HepG2 (cell line): ENCODE measurements around the gene ZDHHC14. TPM values are rescaled to one million over a fixed set of nuclear protein-coding genes. Genes with fewer than 3 reads are reported as not detected.
A peak's percentile ranks its signal among the peaks of the same experiment; 100 is the strongest.

Experiments
- ADNP ChIP-seq: sonication (generic); formaldehyde crosslinking; IDR thresholded peaks from 2 replicates; pipeline ENCODE4 v1.4.0; 2020; ENCODE audit warnings: missing genetic modification reagents
- ATRX ChIP-seq: sonication (generic); formaldehyde crosslinking; IDR thresholded peaks from 2 replicates; pipeline ENCODE4 v1.4.0; 2020; ENCODE audit warnings: missing genetic modification reagents, borderline replicate concordance
- CREM ChIP-seq, 2 experiments: sonication (generic) in 1 of 2; formaldehyde crosslinking in 1 of 2; IDR thresholded peaks; 2 replicates each; pipeline versions ENCODE4 v1.4.0 to v1.6.1; 2016 to 2020; ENCODE audit warnings: antibody characterized with exemption in 1 of 2, mild to moderate bottlenecking in 1 of 2, missing genetic modification reagents in 1 of 2
- GMEB1 ChIP-seq: sonication (generic); formaldehyde crosslinking; IDR thresholded peaks from 2 replicates; pipeline ENCODE4 v1.5.1; 2020; ENCODE audit warnings: missing genetic modification reagents, mild to moderate bottlenecking, borderline replicate concordance
- ISL2 ChIP-seq: sonication (generic); formaldehyde crosslinking; IDR thresholded peaks from 2 replicates; pipeline ENCODE4 v1.5.0; 2020; ENCODE audit warnings: missing genetic modification reagents
- MAZ ChIP-seq, 2 experiments: sonication (generic) in 1 of 2; formaldehyde crosslinking in 1 of 2; IDR thresholded peaks; 2 replicates each; pipeline versions ENCODE4 v1.5.0 to v1.6.1; 2012 to 2020; ENCODE audit warnings: low read depth in 2 of 2, mild to moderate bottlenecking in 2 of 2, borderline replicate concordance in 1 of 2, improper control_type of control experiment in 1 of 2, low read length in 1 of 2, missing genetic modification reagents in 1 of 2, moderate library complexity in 1 of 2
- MIER3 ChIP-seq: IDR thresholded peaks from 2 replicates; pipeline ENCODE4 v1.6.1; 2016; ENCODE audit warnings: missing compliant biosample characterization, borderline replicate concordance
- MLXIP ChIP-seq: sonication (generic); formaldehyde crosslinking; IDR thresholded peaks from 2 replicates; pipeline ENCODE4 v1.9.0; 2021; ENCODE audit warnings: missing genetic modification reagents, borderline replicate concordance
- REPIN1 ChIP-seq: sonication (generic); formaldehyde crosslinking; IDR thresholded peaks from 2 replicates; pipeline ENCODE4 v1.8.0; 2022; ENCODE audit warnings: missing genetic modification reagents, low read depth, mild to moderate bottlenecking, borderline replicate concordance
- SIX1 ChIP-seq: sonication (generic); formaldehyde crosslinking; IDR thresholded peaks from 2 replicates; pipeline ENCODE4 v1.4.0; 2020; ENCODE audit warnings: missing genetic modification reagents, borderline replicate concordance
- TIGD3 ChIP-seq: sonication (generic); formaldehyde crosslinking; IDR thresholded peaks from 2 replicates; pipeline ENCODE4 v1.5.1; 2020; ENCODE audit warnings: mild to moderate bottlenecking, missing genetic modification reagents, borderline replicate concordance
- WIZ ChIP-seq: sonication (generic); formaldehyde crosslinking; IDR thresholded peaks from 2 replicates; pipeline ENCODE4 v1.5.1; 2020; ENCODE audit warnings: mild to moderate bottlenecking, missing genetic modification reagents
- ZNF20 ChIP-seq: sonication (generic); formaldehyde crosslinking; IDR thresholded peaks from 2 replicates; pipeline ENCODE4 v1.4.0; 2020; ENCODE audit warnings: mild to moderate bottlenecking, moderate library complexity, missing genetic modification reagents
- ZNF629 ChIP-seq: sonication (generic); formaldehyde crosslinking; conservative IDR thresholded peaks from 2 replicates; pipeline ENCODE4 v1.5.0; 2020; ENCODE audit warnings: missing genetic modification reagents
- ZNF710 ChIP-seq: sonication (generic); formaldehyde crosslinking; IDR thresholded peaks from 2 replicates; pipeline ENCODE4 v1.5.0; 2020; ENCODE audit warnings: mild to moderate bottlenecking, missing genetic modification reagents, borderline replicate concordance
- ZNF772 ChIP-seq: sonication (generic); formaldehyde crosslinking; IDR thresholded peaks from 2 replicates; pipeline ENCODE4 v1.5.0; 2020; ENCODE audit warnings: mild to moderate bottlenecking, missing genetic modification reagents
- ZNF775 ChIP-seq: sonication (generic); formaldehyde crosslinking; IDR thresholded peaks from 2 replicates; pipeline ENCODE4 v1.4.0; 2020; ENCODE audit warnings: missing genetic modification reagents, mild to moderate bottlenecking, moderate library complexity, borderline replicate concordance
- polyA plus RNA-seq, 8 experiments: library from polyadenylated mRNA; depleted of rRNA in 3 of 8; stranded (reverse) in 7 of 8; unstranded in 1 of 8; fragments of >200 nt; fragmentation: Illumina TruSeq in 4 of 8; extraction: Trizol in 4 of 8; gene quantifications; 2 replicates each; pipeline versions ENCODE4 v1.2.1 to v1.2.3, GENCODE V29; 2011 to 2016; ENCODE audit warnings: low read depth in 4 of 8, missing spikeins in 1 of 8, mixed read lengths in 1 of 8; ENCODE audit not compliant: insufficient read depth in 1 of 8
- total RNA-seq, 5 experiments: library from RNA; depleted of rRNA; stranded (reverse); fragments of >200 nt; fragmentation: Illumina TruSeq; extraction: Trizol; gene quantifications; 2 replicates each; pipeline ENCODE4 v1.2.3, GENCODE V29; 2016; ENCODE audit warnings: low read depth in 1 of 5

The ZDHHC14 gene
- total and polyA plus RNA-seq, 2 of the 13 experiments (the other 11 are each of a cell fraction or from before 2014, with no cell fraction given), result 3.7 to 9.5 TPM

- TF ChIP-seq GMEB1 (CRISPR knock-in tag) (peak; percentile 19; the same call in 1 of the 2 replicates), ZNF629 (CRISPR knock-in tag) (peak; percentile 53), MLXIP (no peak), REPIN1 (no peak), ZNF20 (CRISPR knock-in tag) (no peak), ZNF772 (no peak), CREM (IDR thresholded peaks at IDR 0.05) (peak; percentile 27; the same call in 1 of the 2 replicates), CREM (CRISPR knock-in tag; IDR thresholded peaks at IDR 0.05) (no peak), ATRX (CRISPR knock-in tag) (no peak), ISL2 (no peak), ZNF775 (CRISPR knock-in tag) (no peak), WIZ (no peak), MAZ (IDR thresholded peaks at IDR 0.05; ENCODE audit: borderline replicate concordance, low read depth, low read length) (no peak), MAZ (CRISPR knock-in tag; IDR thresholded peaks at IDR 0.05; ENCODE audit: low read depth) (no peak), MIER3 (CRISPR knock-in tag) (peak; percentile 11; the same call in 1 of the 2 replicates), SIX1 (CRISPR knock-in tag) (no peak), ZNF710 (peak; percentile 26; the same call in 1 of the 2 replicates), ADNP (no peak), TIGD3 (no peak)
These were observed 154.6 kb downstream of the ZDHHC14 start (continued) for GRCh38 chr6:157535340-157536222.
